Iris pigment epithelial cell (primary cell): ENCODE measurements around the gene SDHAF3.
"Not testable (repeated sequence)": the region's sequence is repeated elsewhere in the genome, so short reads cannot be mapped to it uniquely, and the experiment has no call there.

ENCODE experiments used
- DNase-seq: peaks from one replicate; pipeline ENCODE4 v3.0.0-alpha.2; 2011; ENCODE audit warnings: low read depth

SDHAF3 gene

DNA sequence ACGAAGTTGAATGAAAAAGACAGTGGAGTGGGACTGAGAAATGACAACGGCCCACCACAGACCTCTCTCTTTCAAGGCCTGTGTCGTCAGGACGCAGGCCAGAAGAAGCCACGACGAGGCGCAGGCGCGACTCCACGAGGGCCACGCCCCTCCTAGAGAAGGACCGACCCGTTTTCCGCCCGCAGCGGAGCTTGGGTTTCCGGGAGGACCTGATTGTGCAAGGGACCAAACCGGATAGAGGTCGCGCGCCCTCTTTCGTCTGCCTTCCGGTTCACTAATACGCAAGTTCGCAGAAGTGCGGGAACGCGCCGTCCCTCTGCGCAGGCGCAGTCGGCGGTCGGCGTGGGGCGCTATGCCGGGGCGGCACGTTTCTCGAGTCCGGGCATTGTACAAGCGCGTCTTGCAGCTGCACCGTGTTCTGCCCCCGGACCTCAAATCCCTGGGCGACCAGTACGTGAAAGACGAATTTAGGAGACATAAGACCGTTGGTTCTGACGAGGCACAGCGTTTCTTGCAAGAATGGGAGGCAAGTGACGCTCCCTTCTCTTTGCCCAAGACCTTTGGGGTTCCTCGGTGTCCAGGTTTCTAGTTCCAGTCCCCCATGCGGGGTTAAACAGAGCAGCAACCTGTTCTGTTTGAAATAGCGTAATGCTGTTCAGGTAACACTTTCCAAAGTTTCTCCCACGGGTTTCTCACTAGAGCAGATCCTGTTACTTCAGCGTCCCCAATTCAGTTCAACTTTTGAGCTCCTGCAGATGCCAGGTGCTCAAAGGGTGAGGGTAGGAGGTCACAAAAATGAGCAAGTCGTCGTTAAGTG lies at the start of gene SDHAF3:
Gene SDHAF3 (plus strand): TSS at position 327 of the 817 bp plus-strand sequence. CDS start 26 bp downstream, at position 353.
- peak; percentile 98 for DNase-seq

DNA sequence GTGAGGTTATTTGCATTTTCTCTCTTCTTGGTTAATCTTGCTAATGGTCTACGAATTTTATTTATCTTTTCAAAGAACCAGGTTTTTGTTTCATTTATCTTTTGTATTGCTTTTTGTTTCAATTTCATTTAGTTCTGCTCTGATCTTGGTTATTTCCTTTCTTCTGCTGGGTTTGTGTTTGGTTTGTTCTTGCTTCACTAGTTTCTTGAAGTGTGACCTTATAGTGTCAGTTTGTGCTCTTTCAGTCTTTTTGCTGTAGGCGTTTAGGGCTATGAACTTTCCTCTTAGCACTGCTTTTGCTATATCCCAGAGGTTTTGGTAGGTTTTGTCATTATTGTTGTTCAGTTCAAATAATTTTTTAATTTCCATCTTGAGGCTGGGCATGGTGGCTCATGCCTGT lies 45.5 kb upstream of the SDHAF3 start:
- not testable (repeated sequence) for DNase-seq

DNA sequence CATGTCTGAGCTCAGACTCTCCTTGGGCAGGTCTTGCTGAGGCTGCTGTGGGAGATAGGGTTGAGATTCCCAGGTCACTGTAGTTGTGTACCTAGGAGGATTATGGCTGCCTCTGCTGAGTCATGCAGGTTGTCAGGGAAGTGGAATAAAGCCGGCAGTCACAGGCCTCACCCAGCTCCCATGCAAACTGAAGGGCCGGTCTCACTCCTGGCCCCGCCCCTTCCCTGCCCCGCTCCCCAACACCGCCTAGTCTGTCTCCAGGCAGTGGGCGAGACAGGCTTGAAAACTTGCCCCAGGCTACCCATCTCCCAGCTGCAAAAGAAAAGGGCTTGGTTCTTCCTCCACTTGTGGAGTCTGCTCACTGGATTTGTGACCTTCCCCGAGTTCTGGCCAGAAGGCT lies 41.6 kb upstream of the SDHAF3 start:
- no peak for DNase-seq

DNA sequence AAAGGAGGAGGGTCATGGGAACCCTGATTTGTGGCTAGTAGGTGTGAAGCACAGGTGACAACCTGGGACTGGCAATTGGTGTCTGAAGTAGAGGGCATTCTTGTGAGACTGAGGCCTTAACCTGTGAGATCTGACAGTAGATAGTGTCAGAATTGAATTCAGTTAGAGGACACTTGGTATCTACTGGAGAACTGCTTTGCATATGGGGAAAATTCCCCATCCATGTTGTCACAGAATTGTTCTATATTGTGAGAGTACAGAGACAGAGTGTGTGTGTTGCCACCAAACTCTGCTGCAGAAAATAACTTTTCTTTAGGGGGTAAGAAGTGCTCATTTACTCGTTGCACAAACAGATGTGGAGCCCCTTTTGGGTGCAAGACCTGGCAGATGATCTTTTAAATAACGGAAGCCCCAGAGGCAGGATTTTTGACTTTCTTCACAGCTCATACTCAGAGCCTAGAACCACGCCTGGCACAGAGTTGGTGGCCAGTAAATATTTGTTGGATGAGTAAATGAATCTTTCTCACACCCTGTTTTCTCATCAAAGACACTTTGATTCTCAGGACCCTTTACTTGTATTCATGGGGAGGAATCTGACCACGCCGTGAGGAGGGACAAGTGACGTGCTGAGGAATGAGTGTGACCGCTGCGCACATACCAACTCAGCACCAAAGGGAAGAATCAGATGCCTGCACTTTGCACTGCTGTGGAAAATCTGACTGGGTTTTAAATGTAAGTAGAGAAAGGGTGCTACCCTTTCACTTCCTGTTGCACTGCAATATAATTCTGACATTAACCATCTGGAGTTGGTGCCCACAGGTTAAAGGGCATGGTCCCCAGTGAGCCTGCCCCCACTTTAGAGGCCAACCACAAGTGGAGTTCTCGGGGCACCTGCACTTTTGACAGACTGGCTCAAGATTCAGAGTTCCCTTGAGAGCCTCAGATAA lies 39.2 kb upstream of the SDHAF3 start:
- no peak for DNase-seq

DNA sequence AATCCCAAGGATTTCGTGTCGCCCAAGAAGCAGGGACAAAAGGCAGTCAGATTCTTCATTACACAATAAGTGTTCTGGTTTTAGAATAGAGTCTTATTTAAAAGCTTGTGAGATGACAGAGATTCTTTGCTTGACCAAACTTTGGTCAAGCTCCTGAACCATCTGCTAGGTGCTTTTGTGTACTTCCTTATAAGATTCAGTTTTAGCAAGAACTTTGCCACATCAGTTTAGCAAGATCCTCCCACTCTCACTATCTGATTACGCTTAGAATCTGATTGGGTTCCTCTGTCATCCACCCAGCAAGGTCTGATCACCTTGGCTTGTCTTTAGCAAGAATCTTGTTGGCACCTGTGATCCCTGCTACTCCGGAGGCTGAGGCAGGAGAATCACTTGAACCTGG lies 38.2 kb upstream of the SDHAF3 start:
- no peak for DNase-seq

DNA sequence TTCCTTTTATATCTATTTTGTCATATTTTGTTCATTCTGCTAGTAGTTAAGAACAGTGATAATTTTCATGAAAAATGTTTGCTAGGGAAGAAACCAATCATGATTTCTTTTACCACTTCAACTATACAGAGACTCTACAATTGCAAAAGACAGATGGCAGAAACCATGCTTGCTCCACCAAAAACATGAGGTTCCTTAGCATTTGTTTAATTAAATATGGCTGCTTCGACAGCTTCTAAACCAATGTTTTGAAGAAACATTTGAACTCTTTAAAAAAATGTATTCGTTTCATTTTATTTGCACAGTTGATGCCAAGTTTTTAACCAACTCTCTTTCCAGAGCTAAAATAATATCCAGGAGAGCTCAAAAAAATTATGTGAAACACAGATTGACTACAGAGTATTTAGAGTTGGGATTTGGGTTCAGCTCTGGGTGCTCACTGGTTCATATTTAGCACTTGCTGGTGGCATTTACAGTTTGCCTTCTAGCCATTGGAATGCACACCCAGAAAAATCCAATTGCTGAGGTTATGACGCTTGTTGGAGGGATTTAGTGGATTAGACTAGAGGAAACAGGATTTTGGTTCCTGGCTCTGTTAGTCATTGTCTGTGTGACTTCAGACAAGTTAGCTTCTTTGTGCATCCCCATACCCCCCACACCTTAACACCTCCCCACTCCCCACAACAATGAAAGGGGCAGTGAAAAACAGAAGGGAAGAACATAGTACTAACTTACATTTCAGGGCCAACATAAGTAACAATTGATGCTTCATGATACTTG lies 35.8 kb upstream of the SDHAF3 start:
- no peak for DNase-seq

DNA sequence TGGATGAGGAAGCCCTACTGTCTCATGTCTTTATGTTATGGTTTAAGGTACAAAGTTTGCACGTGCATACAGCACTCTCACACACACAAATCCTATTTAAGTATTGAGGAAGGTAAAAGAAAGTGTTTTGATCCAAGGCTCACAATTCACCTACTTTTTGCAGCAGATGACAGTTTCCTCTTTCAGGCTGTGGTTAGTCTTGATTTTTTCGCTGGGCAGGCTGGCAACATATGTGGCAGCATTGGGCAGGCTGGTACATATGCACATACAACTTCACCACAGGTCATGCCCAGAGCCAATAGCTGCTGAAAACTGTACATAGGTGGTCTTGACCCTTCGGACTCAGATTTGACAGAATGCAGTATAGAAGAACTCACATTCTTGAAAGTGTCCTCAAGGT lies 29.1 kb upstream of the SDHAF3 start:
- no peak for DNase-seq

DNA sequence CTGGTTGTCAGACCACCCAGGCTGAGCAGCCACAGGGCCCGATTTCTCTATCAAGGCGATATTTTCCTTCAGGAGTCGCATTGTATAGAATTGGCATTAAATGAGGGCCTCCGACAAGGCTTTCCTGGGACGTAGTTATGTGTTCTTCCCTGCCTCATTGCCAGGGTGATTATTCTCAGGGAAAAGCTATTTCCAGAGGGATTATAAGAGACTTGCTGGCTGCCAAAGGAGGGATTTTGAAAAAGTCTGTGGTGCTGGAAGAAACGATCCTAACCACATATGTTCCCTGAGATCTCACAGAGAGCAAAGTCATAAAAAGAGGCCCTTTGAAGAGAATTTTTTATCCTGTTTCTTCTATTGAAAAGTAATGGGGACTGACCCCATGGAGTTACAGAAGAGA lies 27.7 kb upstream of the SDHAF3 start:
- no peak for DNase-seq

DNA sequence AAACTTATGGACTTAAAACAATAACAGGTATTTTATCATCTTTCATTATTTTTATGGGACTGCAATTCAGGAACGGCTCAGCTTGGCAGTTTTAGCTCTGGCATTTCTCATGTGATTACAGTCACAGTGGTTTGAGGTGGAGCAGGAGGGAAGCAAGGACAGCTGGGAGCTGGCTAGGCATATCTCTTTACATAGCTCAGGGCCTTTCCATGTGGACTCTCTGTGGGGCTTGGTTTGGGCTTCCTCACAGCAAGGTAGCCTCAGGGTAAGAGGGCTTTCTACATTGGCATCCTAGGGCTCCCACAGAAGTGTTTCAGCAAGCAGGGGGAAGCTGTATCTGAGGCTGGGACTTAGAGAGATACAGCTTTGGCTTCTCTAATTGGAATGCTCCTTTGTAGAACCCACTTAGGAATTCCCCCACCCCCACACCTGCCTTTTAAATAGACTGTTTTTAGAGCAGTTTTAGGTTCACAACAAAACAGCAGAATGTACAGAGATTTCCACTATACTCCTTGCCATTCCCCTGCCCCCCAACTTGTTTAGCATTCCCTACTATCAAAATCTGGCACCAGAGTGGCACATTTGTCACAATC lies 26.6 kb upstream of the SDHAF3 start:
- DNase-seq, result no peak

DNA sequence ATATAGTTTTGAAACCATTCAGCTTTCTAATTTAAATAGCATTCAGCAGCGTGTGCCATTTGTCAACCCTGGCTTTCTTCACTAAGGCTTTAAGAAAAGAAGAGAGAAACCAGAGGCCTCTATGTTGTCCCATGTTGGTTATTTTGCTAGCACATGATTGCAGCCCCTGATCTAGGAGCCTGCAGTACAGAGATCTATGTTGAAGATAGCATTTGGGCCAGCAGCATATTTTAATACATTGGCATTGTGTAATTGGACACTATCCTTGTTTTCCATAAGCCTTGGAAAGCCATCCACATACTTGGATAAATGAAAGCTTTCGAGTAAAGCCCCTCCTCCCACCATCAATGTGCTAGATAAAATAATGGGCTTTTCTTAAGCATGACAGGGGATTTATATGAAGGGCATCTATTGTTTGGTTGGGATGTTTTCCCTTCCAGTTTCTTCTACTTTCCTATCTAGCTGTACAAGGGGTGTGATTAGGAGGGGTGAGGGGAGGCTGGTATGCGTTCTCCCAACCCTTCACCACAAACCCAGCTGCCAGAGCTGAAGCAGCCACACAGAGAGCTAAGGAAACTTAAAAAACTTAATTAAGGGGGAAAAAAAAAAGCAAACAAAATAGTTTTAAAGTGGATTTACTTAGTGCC lies 23.1 kb upstream of the SDHAF3 start:
- no peak for DNase-seq

DNA sequence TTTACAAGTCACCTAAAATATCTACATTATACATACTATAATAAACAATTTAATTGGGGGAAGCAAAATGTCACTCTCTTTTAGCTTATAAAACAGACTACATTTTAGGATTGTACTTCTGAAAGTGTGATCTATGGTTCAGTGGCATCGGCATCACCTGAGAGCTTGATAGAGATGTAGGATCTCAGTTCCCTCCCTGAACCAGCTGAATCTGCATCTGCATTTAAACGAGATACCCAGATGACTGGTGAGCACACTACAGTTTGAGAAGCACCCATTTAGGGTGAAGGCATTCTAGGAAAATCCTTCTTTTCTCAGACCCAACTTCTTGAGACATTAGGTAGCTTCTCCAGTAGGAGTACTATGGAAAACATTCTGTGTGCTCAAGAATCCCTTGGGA lies 21.5 kb upstream of the SDHAF3 start:
- DNase-seq, result no peak

DNA sequence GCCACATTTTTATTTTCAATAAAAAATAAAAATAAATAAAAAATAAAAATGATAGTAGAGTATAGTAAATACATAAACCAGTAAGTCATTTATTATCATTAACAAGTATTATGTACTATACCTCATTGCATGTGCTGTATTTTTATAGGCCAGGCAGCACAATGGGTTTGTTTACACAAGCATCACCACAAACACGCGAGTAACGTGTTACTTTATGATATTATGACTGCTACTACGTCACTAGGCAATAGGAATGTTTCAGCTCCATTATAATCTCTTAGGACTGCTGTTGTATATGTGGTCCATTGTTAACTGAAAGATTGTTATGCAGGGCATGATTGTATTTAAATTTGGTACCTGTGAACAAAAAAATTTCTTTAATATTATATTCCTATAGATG lies 20.8 kb upstream of the SDHAF3 start:
- DNase-seq, result no peak

DNA sequence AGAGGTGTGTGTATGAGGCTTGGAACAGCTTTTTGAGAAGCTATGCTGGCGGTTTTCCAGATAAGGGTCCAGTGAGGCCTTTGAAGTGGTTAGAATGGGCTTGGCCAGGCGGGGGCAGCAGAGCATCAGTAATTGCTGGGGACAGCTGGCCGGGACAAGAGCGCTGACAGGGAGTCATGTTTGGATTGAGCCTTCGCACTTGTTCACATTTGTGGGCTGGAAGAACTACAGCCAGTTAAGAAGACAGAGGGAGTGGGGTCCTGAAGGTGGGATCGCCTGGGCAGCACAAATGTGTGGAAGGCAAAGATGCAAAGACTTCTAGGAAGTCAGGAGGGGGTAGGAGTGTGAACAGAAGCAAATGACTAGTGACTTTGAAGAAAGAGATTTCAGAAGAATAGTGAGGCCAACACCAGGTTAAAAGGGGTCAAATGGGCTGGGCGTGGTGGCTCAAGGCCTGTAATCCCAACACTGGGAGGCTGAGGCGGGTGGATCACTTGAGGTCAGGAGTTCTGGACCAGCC lies 12.7 kb upstream of the SDHAF3 start:
- DNase-seq, result peak; percentile 42

DNA sequence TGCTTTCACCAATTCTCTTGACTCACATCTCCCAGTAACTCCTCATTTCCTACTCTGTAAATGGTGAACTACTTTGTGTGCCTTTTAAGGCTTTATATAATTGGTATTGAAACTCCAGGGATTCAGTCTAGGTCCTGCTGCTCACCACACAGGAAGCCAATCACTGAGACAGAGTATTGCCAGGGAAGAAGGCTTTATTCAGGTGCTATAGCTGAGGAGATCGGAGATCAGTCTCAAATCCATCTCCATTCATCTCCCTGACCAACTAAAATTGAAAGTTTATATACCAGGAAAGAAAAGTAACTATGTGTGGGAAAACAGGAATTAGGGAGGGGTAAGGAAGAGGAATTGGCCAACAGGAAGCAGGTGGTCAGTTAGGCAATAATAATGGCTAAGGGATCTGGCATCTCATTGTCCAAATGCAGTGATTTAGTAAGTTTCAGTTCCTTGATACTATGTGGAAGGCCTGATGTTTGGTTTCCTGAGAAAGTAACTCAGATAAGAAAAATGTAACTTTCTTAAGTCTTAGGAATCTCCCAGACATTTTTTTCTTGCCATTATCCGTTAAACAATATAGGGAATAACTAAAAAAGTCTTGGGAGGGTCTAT lies 10.2 kb upstream of the SDHAF3 start:
- no peak for DNase-seq

DNA sequence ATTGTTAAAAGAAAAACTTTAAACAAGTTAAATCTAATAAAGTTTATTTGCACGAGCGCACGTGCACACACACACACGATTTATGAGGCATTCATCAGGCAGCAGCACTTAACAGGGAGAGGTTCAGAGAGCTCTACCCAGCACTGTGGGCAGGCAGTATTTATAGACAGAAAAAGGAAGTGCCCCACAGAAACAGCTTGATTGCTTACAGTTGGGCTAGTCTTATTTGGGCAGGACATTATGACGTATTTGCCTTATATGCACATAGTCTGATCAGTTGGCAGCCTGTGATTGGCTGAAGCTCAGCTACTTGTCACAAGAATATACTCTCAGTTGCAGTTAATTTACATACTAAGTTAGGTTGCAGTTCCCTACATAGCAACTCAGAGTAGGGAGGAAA lies 1.2 kb upstream of the SDHAF3 start:
- no peak for DNase-seq

DNA sequence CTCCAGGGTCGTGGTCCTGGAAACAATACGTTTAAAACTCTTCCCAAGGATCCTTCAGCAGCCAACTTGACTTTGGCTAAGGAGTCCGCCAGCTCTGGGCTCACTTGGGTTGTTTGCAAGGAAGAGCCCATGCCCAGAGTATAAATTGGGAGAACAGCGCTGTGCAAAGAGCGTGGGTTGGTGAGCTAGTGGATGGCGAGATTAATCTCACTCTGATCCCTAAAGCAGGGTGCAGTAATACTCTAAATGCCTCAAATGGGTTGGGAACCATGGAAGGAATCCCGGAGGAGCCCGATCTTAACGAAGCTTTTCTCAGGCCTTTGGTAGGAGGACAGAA lies 495 bp upstream of the SDHAF3 start:
- no peak for DNase-seq

DNA sequence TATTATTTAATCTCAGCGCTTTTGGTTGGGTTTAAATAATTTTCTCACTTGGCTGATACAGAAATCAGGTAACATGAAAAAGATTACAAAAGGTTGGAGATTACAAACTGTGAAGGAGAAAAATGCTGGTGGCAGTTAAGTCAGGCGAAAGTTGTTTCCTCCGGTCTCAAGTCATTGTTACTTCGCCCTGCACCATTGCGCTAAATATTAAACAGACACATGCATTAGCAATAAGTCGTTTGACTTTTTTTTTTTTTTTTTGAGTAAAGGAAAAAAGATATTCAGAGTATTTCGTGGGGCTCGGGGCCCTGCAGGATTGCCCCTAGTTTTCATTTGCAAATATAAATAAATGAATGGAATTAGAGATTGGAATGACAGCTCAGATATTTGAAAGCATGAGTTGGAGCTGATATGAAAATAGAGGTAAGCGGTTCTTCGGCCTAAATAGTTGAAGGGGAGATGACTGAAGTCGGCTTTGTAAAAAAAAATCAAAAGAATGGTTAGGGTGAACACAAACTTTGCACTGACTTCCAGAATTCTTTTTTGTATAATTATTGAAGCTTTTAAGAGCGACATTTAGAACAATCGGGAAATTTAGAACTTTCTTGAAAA lies 914 bp downstream of the SDHAF3 start:
- DNase-seq, result peak; percentile 14

DNA sequence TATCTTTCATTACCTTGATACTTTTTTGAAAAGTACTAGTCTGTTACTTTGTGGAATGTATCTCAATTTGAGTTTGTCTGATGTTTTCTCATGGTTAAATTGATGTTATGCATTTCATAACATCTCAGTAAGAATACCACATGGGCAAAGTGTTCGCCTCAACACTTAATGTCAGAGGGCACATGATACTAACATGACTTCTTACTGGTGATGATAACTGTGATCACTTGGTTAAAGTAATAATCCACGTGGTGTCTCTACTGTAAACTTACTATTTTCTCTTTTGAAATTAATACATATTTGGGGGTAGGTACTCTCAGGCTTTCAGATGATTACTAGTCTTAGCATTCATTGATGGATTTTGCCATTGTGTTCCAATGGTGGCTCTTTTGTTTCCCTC lies 2.2 kb downstream of the SDHAF3 start:
- DNase-seq, result no peak

DNA sequence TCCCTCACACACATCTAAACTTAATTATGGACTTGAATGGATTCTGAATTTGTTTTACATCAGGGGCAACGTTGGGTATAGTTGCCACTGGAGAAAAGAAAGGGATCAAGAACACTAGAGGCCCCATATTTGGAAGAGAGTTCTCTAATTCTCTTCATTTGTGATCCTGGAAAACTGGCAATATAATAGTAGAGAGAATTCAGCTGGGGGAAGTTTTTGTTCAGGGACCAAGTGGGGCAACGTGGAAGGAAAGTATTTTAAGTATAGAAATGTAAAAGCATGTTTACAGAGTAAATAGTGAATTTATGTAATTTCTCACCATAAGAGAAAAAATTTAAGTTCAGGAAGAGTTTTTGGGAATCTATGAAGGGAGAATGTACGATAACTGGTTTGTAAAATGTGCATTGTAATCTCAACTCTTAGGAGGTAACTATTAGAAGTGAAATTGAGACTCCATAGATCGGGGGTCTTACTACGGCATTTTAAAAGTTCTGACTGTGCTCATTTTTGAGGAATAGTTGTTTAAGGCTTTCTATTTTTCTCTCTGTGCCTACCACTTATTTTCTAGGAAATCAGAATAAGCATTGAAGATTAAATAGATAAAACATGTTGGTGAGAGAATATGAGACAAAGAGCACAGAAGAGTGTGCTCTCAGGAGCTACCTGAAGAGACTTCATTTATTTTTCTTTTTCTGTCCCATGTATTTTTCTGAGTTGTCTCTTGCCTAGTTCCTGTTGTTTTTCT lies 3.4 kb downstream of the SDHAF3 start:
- DNase-seq, result no peak

DNA sequence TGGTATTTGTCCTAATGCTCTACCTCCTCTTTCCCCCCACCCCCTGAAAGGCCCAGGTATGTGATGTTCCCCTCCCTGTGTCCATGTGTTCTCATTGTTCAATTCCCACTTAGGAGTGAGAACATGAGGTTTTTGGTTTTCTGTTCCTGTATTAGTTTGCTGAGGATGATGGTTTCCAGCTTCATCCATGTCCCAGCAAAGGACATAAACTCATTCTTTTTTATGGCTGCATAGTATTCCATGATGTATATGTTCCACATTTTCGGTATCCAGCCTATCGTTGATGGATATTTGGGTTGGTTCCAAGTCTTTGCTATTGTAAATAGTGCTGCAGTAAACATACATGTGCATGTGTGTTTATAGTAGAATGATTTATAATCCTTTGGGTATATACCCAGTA lies 5.6 kb downstream of the SDHAF3 start:
- DNase-seq, result not testable (repeated sequence)
